ENCODE data around the gene SEL1L2.

DNA sequence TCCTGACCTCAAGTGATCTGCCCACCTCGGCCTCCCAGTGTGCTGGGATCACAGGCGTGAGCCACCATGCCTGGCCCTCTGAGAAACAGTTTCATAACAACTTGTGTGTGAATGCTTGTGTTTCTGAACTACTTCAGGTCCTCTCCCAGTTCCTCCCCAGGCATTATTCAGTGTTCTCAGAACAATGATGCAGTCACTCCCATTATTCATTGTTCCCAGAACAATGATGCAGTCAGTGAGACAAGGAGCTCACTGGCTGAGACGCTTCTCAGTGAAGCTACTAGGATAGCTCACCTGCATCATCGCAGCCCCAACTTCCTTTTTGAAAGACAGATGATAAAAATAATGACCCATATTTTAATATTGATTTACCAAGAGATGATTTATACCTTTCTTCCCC is 134.1 kb downstream of the SEL1L2 start:
- TF ChIP-seq, protein P1, sequence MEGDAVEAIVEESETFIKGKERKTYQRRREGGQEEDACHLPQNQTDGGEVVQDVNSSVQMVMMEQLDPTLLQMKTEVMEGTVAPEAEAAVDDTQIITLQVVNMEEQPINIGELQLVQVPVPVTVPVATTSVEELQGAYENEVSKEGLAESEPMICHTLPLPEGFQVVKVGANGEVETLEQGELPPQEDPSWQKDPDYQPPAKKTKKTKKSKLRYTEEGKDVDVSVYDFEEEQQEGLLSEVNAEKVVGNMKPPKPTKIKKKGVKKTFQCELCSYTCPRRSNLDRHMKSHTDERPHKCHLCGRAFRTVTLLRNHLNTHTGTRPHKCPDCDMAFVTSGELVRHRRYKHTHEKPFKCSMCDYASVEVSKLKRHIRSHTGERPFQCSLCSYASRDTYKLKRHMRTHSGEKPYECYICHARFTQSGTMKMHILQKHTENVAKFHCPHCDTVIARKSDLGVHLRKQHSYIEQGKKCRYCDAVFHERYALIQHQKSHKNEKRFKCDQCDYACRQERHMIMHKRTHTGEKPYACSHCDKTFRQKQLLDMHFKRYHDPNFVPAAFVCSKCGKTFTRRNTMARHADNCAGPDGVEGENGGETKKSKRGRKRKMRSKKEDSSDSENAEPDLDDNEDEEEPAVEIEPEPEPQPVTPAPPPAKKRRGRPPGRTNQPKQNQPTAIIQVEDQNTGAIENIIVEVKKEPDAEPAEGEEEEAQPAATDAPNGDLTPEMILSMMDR (IDR thresholded peaks at IDR 0.05): no peak
- no peak for TF ChIP-seq POLR2A (IDR thresholded peaks at IDR 0.05)
- TF ChIP-seq EP300 (IDR thresholded peaks at IDR 0.05): no peak

Measured in ovary (tissue), 3 donors.